Measurements from ENCODE around the gene LRRC53.

The LRRC53 gene

GRCh38 chr1:74471470-74471869 lies 40.9 kb downstream of the LRRC53 start:
- Histone ChIP-seq H3K4me3 (ENCODE audit: insufficient read length, low read depth) (no peak overlapping the region), H3K4me1 (ENCODE audit: insufficient read depth, insufficient read length) (no peaks in the 10 kb centered on the region), H3K27me3 (ENCODE audit: insufficient read depth, insufficient read length) (no peaks in the 10 kb centered on the region), H3K36me3 (ENCODE audit: insufficient read depth, insufficient read length, low read length) (no peaks in the 10 kb centered on the region), H3K9ac (ENCODE audit: insufficient read length, low read depth) (no peak overlapping the region), H3K9me3 (ENCODE audit: insufficient read depth, low read length) (no peaks in the 10 kb centered on the region)
- no peak for DNase-seq (ENCODE audit: low read depth, low spot score)
- TF ChIP-seq SUZ12 (IDR thresholded peaks at IDR 0.05; ENCODE audit: extremely low read depth, insufficient read depth, insufficient read length) (no peak), ZNF274 (IDR thresholded peaks at IDR 0.05; ENCODE audit: low read depth, low read length) (no peak), YY1 (IDR thresholded peaks at IDR 0.05; ENCODE audit: insufficient read depth, insufficient read length) (no peak)

GRCh38 chr1:74470936-74471335 lies 41.5 kb downstream of the LRRC53 start:
- no peak overlapping the region for H3K9ac ChIP-seq (ENCODE audit: insufficient read length, low read depth)
- no peaks in the 10 kb centered on the region for H3K36me3 ChIP-seq (ENCODE audit: insufficient read depth, insufficient read length, low read length)
- H3K9me3 ChIP-seq (ENCODE audit: insufficient read depth, low read length), result peaks cover 2% of the 10 kb centered on the region; the same call in 1 of the 2 replicates
- H3K4me3 ChIP-seq (ENCODE audit: insufficient read length, low read depth), result no peak overlapping the region
- H3K4me1 ChIP-seq (ENCODE audit: insufficient read depth, insufficient read length), result no peaks in the 10 kb centered on the region
- DNase-seq (ENCODE audit: low read depth, low spot score), result no peak
- no peak for TF ChIP-seq SUZ12 (IDR thresholded peaks at IDR 0.05; ENCODE audit: extremely low read depth, insufficient read depth, insufficient read length)
- TF ChIP-seq ZNF274 (IDR thresholded peaks at IDR 0.05; ENCODE audit: low read depth, low read length), result no peak
- TF ChIP-seq YY1 (IDR thresholded peaks at IDR 0.05; ENCODE audit: insufficient read depth, insufficient read length), result no peak
- H3K27me3 ChIP-seq (ENCODE audit: insufficient read depth, insufficient read length), result no peaks in the 10 kb centered on the region

GRCh38 chr1:74470251-74470650 lies 42.2 kb downstream of the LRRC53 start:
- no peak overlapping the region for H3K4me3 ChIP-seq (ENCODE audit: insufficient read length, low read depth)
- H3K9me3 ChIP-seq (ENCODE audit: insufficient read depth, low read length), result peaks cover 9% of the 10 kb centered on the region; the same call in 1 of the 2 replicates
- no peak overlapping the region for H3K9ac ChIP-seq (ENCODE audit: insufficient read length, low read depth)
- no peak for DNase-seq (ENCODE audit: low read depth, low spot score)
- H3K36me3 ChIP-seq (ENCODE audit: insufficient read depth, insufficient read length, low read length), result no peaks in the 10 kb centered on the region
- TF ChIP-seq ZNF274 (IDR thresholded peaks at IDR 0.05; ENCODE audit: low read depth, low read length) (no peak), YY1 (IDR thresholded peaks at IDR 0.05; ENCODE audit: insufficient read depth, insufficient read length) (no peak), SUZ12 (IDR thresholded peaks at IDR 0.05; ENCODE audit: extremely low read depth, insufficient read depth, insufficient read length) (no peak)
- H3K27me3 ChIP-seq (ENCODE audit: insufficient read depth, insufficient read length), result no peaks in the 10 kb centered on the region
- no peaks in the 10 kb centered on the region for H3K4me1 ChIP-seq (ENCODE audit: insufficient read depth, insufficient read length)

GRCh38 chr1:74468982-74469603 lies 43.3 kb downstream of the LRRC53 start:
- no peak for TF ChIP-seq YY1 (IDR thresholded peaks at IDR 0.05; ENCODE audit: insufficient read depth, insufficient read length)
- TF ChIP-seq SUZ12 (IDR thresholded peaks at IDR 0.05; ENCODE audit: extremely low read depth, insufficient read depth, insufficient read length), result no peak
- no peak for TF ChIP-seq ZNF274 (IDR thresholded peaks at IDR 0.05; ENCODE audit: low read depth, low read length)
- Histone ChIP-seq H3K9me3 (ENCODE audit: insufficient read depth, low read length) (peaks cover 19% of the 10 kb centered on the region; the same call in 1 of the 2 replicates), H3K9ac (ENCODE audit: insufficient read length, low read depth) (no peak overlapping the region), H3K27me3 (ENCODE audit: insufficient read depth, insufficient read length) (no peaks in the 10 kb centered on the region), H3K4me3 (ENCODE audit: insufficient read length, low read depth) (no peak overlapping the region), H3K4me1 (ENCODE audit: insufficient read depth, insufficient read length) (no peaks in the 10 kb centered on the region), H3K36me3 (ENCODE audit: insufficient read depth, insufficient read length, low read length) (no peaks in the 10 kb centered on the region)
- peak; percentile 52 for DNase-seq (ENCODE audit: low read depth, low spot score)

- no peak overlapping the region for H3K9ac ChIP-seq (ENCODE audit: insufficient read length, low read depth)
- peaks cover 19% of the 10 kb centered on the region; the same call in 1 of the 2 replicates for H3K9me3 ChIP-seq (ENCODE audit: insufficient read depth, low read length)
- no peaks in the 10 kb centered on the region for H3K27me3 ChIP-seq (ENCODE audit: insufficient read depth, insufficient read length)
- H3K4me1 ChIP-seq (ENCODE audit: insufficient read depth, insufficient read length), result no peaks in the 10 kb centered on the region
- TF ChIP-seq YY1 (IDR thresholded peaks at IDR 0.05; ENCODE audit: insufficient read depth, insufficient read length) (no peak), SUZ12 (IDR thresholded peaks at IDR 0.05; ENCODE audit: extremely low read depth, insufficient read depth, insufficient read length) (no peak), ZNF274 (IDR thresholded peaks at IDR 0.05; ENCODE audit: low read depth, low read length) (no peak)
- H3K36me3 ChIP-seq (ENCODE audit: insufficient read depth, insufficient read length, low read length), result no peaks in the 10 kb centered on the region
- H3K4me3 ChIP-seq (ENCODE audit: insufficient read length, low read depth), result no peak overlapping the region
- DNase-seq (ENCODE audit: low read depth, low spot score), result no peak
These were observed 44.5 kb downstream of the LRRC53 start for GRCh38 chr1:74467786-74468377.

GRCh38 chr1:74465193-74465681 lies 47.2 kb downstream of the LRRC53 start:
- H3K27me3 ChIP-seq (ENCODE audit: insufficient read depth, insufficient read length), result no peaks in the 10 kb centered on the region
- H3K4me3 ChIP-seq (ENCODE audit: insufficient read length, low read depth), result no peak overlapping the region
- no peaks in the 10 kb centered on the region for H3K36me3 ChIP-seq (ENCODE audit: insufficient read depth, insufficient read length, low read length)
- H3K9ac ChIP-seq (ENCODE audit: insufficient read length, low read depth), result no peak overlapping the region
- H3K9me3 ChIP-seq (ENCODE audit: insufficient read depth, low read length), result peaks cover 19% of the 10 kb centered on the region; the same call in 1 of the 2 replicates
- no peaks in the 10 kb centered on the region for H3K4me1 ChIP-seq (ENCODE audit: insufficient read depth, insufficient read length)
- TF ChIP-seq YY1 (IDR thresholded peaks at IDR 0.05; ENCODE audit: insufficient read depth, insufficient read length) (no peak), SUZ12 (IDR thresholded peaks at IDR 0.05; ENCODE audit: extremely low read depth, insufficient read depth, insufficient read length) (no peak), ZNF274 (IDR thresholded peaks at IDR 0.05; ENCODE audit: low read depth, low read length) (no peak)
- DNase-seq (ENCODE audit: low read depth, low spot score), result no peak

GRCh38 chr1:74464037-74464436 lies 48.4 kb downstream of the LRRC53 start:
- Histone ChIP-seq H3K9ac (ENCODE audit: insufficient read length, low read depth) (no peak overlapping the region), H3K4me3 (ENCODE audit: insufficient read length, low read depth) (no peak overlapping the region), H3K4me1 (ENCODE audit: insufficient read depth, insufficient read length) (no peaks in the 10 kb centered on the region), H3K27me3 (ENCODE audit: insufficient read depth, insufficient read length) (no peaks in the 10 kb centered on the region), H3K9me3 (ENCODE audit: insufficient read depth, low read length) (peaks cover 19% of the 10 kb centered on the region; the same call in 1 of the 2 replicates), H3K36me3 (ENCODE audit: insufficient read depth, insufficient read length, low read length) (no peaks in the 10 kb centered on the region)
- DNase-seq (ENCODE audit: low read depth, low spot score), result no peak
- TF ChIP-seq SUZ12 (IDR thresholded peaks at IDR 0.05; ENCODE audit: extremely low read depth, insufficient read depth, insufficient read length), result no peak

Measured in NT2/D1 (cell line).